Endodermal cell (in vitro differentiated cells): ENCODE data around the gene DLG1. TPM values are rescaled to one million over a fixed set of nuclear protein-coding genes. Genes with fewer than 3 reads are reported as not detected.
"Not testable (repeated sequence)": the region's sequence is repeated elsewhere in the genome, so short reads cannot be mapped to it uniquely, and the experiment has no call there.

Experiments used
- DNase-seq: peaks from one replicate; pipeline ENCODE4 v3.0.0-alpha.2; 2017
- H3K27ac ChIP-seq: 2 replicates; pipeline ENCODE4 v1.5.1; 2013; ENCODE audit warnings: mild to moderate bottlenecking, low read depth, low read length, moderate library complexity
- H3K27me3 ChIP-seq: 2 replicates; pipeline ENCODE4 v1.6.1; 2013; ENCODE audit warnings: mild to moderate bottlenecking, low read length, moderate library complexity; ENCODE audit not compliant: insufficient read depth, control insufficient read depth, poor library complexity, severe bottlenecking
- H3K36me3 ChIP-seq: 2 replicates; pipeline ENCODE4 v1.7.0; 2013; ENCODE audit warnings: mild to moderate bottlenecking, low read length, moderate library complexity; ENCODE audit not compliant: control insufficient read depth, insufficient read depth
- H3K4me1 ChIP-seq: one replicate; pipeline ENCODE4 v1.7.0; 2013; ENCODE audit warnings: low read length; ENCODE audit not compliant: control insufficient read depth, insufficient read depth
- H3K4me3 ChIP-seq: 2 replicates; pipeline ENCODE4 v1.5.1; 2013; ENCODE audit warnings: mild to moderate bottlenecking, low read length, moderate library complexity
- H3K9ac ChIP-seq: 2 replicates; pipeline ENCODE4 v1.6.1; 2013; ENCODE audit warnings: mild to moderate bottlenecking, low read length, moderate library complexity; ENCODE audit not compliant: poor library complexity, severe bottlenecking; ENCODE audit errors: extremely low read depth
- H3K9me3 ChIP-seq: 2 replicates; pipeline ENCODE4 v1.6.1; 2013; ENCODE audit warnings: mild to moderate bottlenecking, low read length, moderate library complexity; ENCODE audit not compliant: control insufficient read depth
- H3K27ac Mint-ChIP-seq: 2 replicates; pipeline ENCODE4 v1.8.0; 2020; ENCODE audit warnings: mixed read lengths
- H3K27me3 Mint-ChIP-seq: 2 replicates; pipeline ENCODE4 v1.8.0; 2021; ENCODE audit warnings: mild to moderate bottlenecking, mixed read lengths; ENCODE audit not compliant: insufficient read depth
- H3K36me3 Mint-ChIP-seq: 2 replicates; pipeline ENCODE4 v1.8.0; 2020; ENCODE audit warnings: low read depth, mixed read lengths
- H3K4me1 Mint-ChIP-seq: 2 replicates; pipeline ENCODE4 v1.8.0; 2020; ENCODE audit warnings: mixed read lengths
- H3K4me3 Mint-ChIP-seq: 2 replicates; pipeline ENCODE4 v1.8.0; 2020; ENCODE audit warnings: mild to moderate bottlenecking, moderate library complexity, mixed read lengths
- H3K9me3 Mint-ChIP-seq: 2 replicates; pipeline ENCODE4 v1.8.0; 2020; ENCODE audit warnings: mild to moderate bottlenecking, mixed read lengths
- WGBS, 2 experiments: methylation state at CpG; one replicate each; pipeline versions ENCODE4 v1.1.5 to v1.1.7; 2013; ENCODE audit warnings: missing lambda C conversion rate in 2 of 2, mixed read lengths in 1 of 2; ENCODE audit not compliant: insufficient coverage in 1 of 2, insufficient read length in 1 of 2; 5-methylcytosine and 5-hydroxymethylcytosine counted together
- total RNA-seq, 2 donors: library from RNA; stranded (reverse); fragmentation: NEBNext Ultra II Directional in 1 of 2; extraction: Animal tissue kit (Norgen Biotek cat#: 25700) in 1 of 2; gene quantifications; 2 replicates in 1 of 2; 3 replicates in 1 of 2; pipeline ENCODE4 v1.2.1, GENCODE V29; 2021
- TF ChIP-seq, protein P1 (sequence below): fragments of 200-600 bp; sonication (generic); conservative IDR thresholded peaks from 2 replicates; pipeline ENCODE4 v1.5.0; 2021; ENCODE audit warnings: antibody characterized with exemption, mild to moderate bottlenecking

The DLG1 gene
- total RNA-seq, 2 donors from 2014 or later: 78.7 to 96.9 TPM

DNA sequence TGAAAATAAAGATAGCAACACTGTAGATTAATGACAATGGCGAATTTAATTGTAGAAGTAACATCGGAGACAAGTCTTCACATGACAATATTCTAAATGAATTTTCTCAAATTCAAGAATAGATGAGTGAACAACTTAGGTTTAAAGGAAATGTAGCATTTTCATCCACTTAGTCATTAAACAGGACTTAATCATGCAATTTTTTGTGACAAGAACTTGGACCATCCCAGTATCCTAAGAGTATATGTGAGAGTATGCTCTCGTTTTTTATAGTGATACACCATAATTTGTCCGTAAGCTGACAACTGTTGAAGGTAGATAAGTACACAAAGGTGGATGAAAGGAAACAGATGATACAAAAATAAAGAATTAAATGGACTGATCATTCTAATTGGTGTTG, 81.5 kb downstream of the DLG1 start:
- no peaks in the 10 kb centered on the region for H3K27me3 Mint-ChIP-seq
- no peak overlapping the region for H3K4me3 Mint-ChIP-seq
- TF ChIP-seq, protein P1, sequence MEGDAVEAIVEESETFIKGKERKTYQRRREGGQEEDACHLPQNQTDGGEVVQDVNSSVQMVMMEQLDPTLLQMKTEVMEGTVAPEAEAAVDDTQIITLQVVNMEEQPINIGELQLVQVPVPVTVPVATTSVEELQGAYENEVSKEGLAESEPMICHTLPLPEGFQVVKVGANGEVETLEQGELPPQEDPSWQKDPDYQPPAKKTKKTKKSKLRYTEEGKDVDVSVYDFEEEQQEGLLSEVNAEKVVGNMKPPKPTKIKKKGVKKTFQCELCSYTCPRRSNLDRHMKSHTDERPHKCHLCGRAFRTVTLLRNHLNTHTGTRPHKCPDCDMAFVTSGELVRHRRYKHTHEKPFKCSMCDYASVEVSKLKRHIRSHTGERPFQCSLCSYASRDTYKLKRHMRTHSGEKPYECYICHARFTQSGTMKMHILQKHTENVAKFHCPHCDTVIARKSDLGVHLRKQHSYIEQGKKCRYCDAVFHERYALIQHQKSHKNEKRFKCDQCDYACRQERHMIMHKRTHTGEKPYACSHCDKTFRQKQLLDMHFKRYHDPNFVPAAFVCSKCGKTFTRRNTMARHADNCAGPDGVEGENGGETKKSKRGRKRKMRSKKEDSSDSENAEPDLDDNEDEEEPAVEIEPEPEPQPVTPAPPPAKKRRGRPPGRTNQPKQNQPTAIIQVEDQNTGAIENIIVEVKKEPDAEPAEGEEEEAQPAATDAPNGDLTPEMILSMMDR: no peak
- no peaks in the 10 kb centered on the region for H3K4me1 Mint-ChIP-seq
- H3K9me3 ChIP-seq: no peaks in the 10 kb centered on the region
- peaks cover 6% of the 10 kb centered on the region for H3K36me3 Mint-ChIP-seq
- no peak overlapping the region for H3K4me3 ChIP-seq
- no peak overlapping the region for H3K27ac ChIP-seq
- peaks cover 2% of the 10 kb centered on the region for H3K9me3 Mint-ChIP-seq
- WGBS, 2 experiments: 96 to 100% methylated on average over 2 to 4 of the region's 4 CpGs
- H3K27ac Mint-ChIP-seq: no peak overlapping the region
- no peaks in the 10 kb centered on the region for H3K36me3 ChIP-seq
- H3K4me1 ChIP-seq: no peaks in the 10 kb centered on the region
- no peak for DNase-seq
- no peaks in the 10 kb centered on the region for H3K27me3 ChIP-seq
- H3K9ac ChIP-seq: no peak overlapping the region

DNA sequence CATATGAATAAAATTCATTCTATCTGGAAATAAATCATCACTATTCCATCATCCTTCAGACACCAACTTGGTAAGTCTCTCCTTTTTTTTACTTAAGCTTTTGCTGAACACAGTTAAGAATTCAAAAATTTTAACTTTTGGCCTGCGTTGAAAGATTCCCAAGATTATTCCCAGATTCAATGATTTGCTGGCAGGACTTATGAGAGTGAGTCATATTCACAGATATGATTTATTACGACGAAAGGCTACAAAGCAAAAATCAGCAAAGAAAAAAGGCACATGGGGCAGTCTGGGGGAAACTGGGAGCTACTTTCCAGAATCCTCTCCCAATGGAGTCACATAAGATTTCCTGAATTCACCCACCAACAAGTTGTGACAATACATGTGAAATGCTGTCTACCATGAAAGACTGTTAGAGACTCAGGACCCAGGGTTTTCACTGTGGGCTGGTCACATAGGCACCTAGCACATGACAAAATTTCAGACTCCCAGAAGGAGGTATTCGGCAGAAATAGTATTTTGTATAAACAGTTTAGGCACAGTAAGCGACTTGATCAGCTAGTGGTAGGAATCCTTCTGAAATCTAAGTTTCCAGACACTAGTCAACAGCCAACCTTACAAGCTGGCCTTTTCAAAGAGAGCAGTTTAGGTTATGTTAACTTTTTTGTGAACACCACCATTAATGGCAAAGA, 82.1 kb downstream of the DLG1 start:
- Mint-ChIP-seq H3K36me3 (peaks cover 12% of the 10 kb centered on the region), H3K4me3 (no peak overlapping the region), H3K4me1 (no peaks in the 10 kb centered on the region), H3K9me3 (peaks cover 3% of the 10 kb centered on the region), H3K27ac (peak overlapping the region; percentile 33), H3K27me3 (no peaks in the 10 kb centered on the region)
- Histone ChIP-seq H3K9ac (no peak overlapping the region), H3K27me3 (no peaks in the 10 kb centered on the region), H3K36me3 (no peaks in the 10 kb centered on the region), H3K27ac (no peak overlapping the region), H3K4me3 (no peak overlapping the region), H3K9me3 (no peaks in the 10 kb centered on the region), H3K4me1 (no peaks in the 10 kb centered on the region)
- WGBS, 2 experiments: 94 to 96% methylated on average over 2 to 5 of the region's 5 CpGs
- TF ChIP-seq, protein P1: no peak
- no peak for DNase-seq

DNA sequence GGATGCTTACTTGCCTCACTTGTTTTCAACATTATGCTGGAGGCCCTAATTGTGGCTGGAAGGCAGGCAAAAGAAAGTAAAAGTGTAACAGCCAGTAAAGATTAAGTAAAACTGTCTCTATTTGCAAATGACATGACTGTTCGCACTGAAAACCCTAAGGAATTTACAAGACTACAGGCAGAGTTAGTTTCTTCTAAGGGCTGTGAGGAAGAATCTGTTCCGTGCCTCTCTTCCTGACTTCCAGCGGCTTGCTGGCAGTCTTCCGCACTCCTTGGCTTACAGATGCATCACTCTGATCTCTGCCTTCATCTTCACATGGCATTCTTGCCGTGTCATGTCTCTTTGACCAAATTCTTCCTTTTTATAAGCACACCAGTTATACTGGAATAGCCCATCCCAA, 86.1 kb downstream of the DLG1 start:
- H3K27me3 Mint-ChIP-seq: no peaks in the 10 kb centered on the region
- no peaks in the 10 kb centered on the region for H3K36me3 ChIP-seq
- H3K4me3 ChIP-seq: no peak overlapping the region
- TF ChIP-seq, protein P1: no peak
- H3K4me1 Mint-ChIP-seq: peaks cover 20% of the 10 kb centered on the region
- no peaks in the 10 kb centered on the region for H3K27me3 ChIP-seq
- no peaks in the 10 kb centered on the region for H3K4me1 ChIP-seq
- peaks cover 13% of the 10 kb centered on the region for H3K36me3 Mint-ChIP-seq
- no peak overlapping the region for H3K9ac ChIP-seq
- H3K27ac Mint-ChIP-seq: no peak overlapping the region
- peaks cover 3% of the 10 kb centered on the region for H3K9me3 Mint-ChIP-seq
- no peak overlapping the region for H3K4me3 Mint-ChIP-seq
- H3K27ac ChIP-seq: no peak overlapping the region
- DNase-seq: no peak
- WGBS, 2 experiments: 53 to 63% methylated on average over 4 to 5 of the region's 5 CpGs
- H3K9me3 ChIP-seq: no peaks in the 10 kb centered on the region

DNA sequence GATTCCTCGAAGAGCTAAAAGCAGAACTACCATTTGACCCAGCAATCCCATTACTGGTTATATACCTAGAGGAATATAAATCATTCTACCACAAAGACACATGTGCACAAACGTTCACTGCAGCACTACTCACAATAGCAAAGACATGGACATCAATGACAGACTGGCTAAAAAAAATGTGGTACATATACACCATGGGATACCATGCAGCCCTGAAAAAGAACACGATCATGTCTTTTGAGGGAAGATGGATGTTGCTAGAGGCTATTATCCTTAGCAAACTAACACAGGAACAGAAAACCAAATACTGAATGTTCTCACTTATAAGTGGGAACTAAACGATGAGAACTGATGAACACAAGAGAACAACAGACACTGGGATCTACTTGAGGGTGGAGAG, 86.7 kb downstream of the DLG1 start:
- not testable (repeated sequence) for H3K27ac ChIP-seq, H3K27me3 ChIP-seq, H3K9me3 ChIP-seq, H3K9me3 Mint-ChIP-seq, H3K27ac Mint-ChIP-seq, H3K4me1 ChIP-seq, H3K9ac ChIP-seq, DNase-seq, H3K36me3 ChIP-seq, H3K4me3 ChIP-seq, H3K4me3 Mint-ChIP-seq, H3K27me3 Mint-ChIP-seq
- WGBS, 2 experiments: no CpG with 5 or more reads among the region's 4 CpGs
- peaks cover 13% of the 10 kb centered on the region for H3K36me3 Mint-ChIP-seq
- peaks cover 20% of the 10 kb centered on the region for H3K4me1 Mint-ChIP-seq
